Muscle of arm (tissue), 12 donors: ENCODE results near the gene YPEL4. TPM values are rescaled to one million over a fixed set of nuclear protein-coding genes. Genes with fewer than 3 reads are reported as not detected.
A peak's percentile ranks its signal among the peaks of the same experiment; 100 is the strongest.

Experiments used
- DNase-seq: peaks from one replicate; pipeline ENCODE4 v3.0.0-alpha.2; 2013
- polyA plus RNA-seq, 12 donors: library from polyadenylated mRNA; unstranded; fragments of 120-200 nt; gene quantifications; one replicate each; pipeline ENCODE4 v1.2.1, GENCODE V29; 2013; ENCODE audit not compliant: insufficient read length in 12 of 12

Gene YPEL4
- polyA plus RNA-seq, 12 donors = 0.85 to 3.8 (median 1.7) TPM; not detected in 1

- no peak for DNase-seq
Observed at GRCh38 chr11:57633394-57634070, 16.2 kb downstream of the YPEL4 start.

- no peak for DNase-seq
Observed at GRCh38 chr11:57632116-57632515, 17.6 kb downstream of the YPEL4 start.

GRCh38 chr11:57630171-57630570 is 19.5 kb downstream of the YPEL4 start:
- no peak for DNase-seq

- no peak for DNase-seq
Observed at GRCh38 chr11:57626895-57627294, 22.8 kb downstream of the YPEL4 start.

GRCh38 chr11:57624864-57625263 is 24.8 kb downstream of the YPEL4 start:
- DNase-seq = no peak

GRCh38 chr11:57622263-57622662 is 27.4 kb downstream of the YPEL4 start:
- DNase-seq = no peak

GRCh38 chr11:57620467-57620866 is 29.2 kb downstream of the YPEL4 start:
- DNase-seq = no peak

- no peak for DNase-seq
Observed at GRCh38 chr11:57619331-57619730, 30.4 kb downstream of the YPEL4 start.

GRCh38 chr11:57618438-57618837 is 31.3 kb downstream of the YPEL4 start:
- no peak for DNase-seq

GRCh38 chr11:57616595-57616994 is 33.1 kb downstream of the YPEL4 start:
- DNase-seq = no peak

- DNase-seq = no peak
Observed at GRCh38 chr11:57615308-57615707, 34.4 kb downstream of the YPEL4 start.

GRCh38 chr11:57614234-57614772 is 35.4 kb downstream of the YPEL4 start:
- DNase-seq = no peak

GRCh38 chr11:57610170-57610569 is 39.5 kb downstream of the YPEL4 start:
- no peak for DNase-seq

- DNase-seq = no peak
Observed at GRCh38 chr11:57605028-57605420, 44.7 kb downstream of the YPEL4 start.

- no peak for DNase-seq
Observed at GRCh38 chr11:57604296-57605027, 45.2 kb downstream of the YPEL4 start.

- DNase-seq = no peak
Observed at GRCh38 chr11:57601297-57601696, 48.4 kb downstream of the YPEL4 start.

GRCh38 chr11:57599381-57599780 is 50.3 kb downstream of the YPEL4 start:
- no peak for DNase-seq

GRCh38 chr11:57598831-57599155 is 50.9 kb downstream of the YPEL4 start:
- no peak for DNase-seq

- DNase-seq = peak; percentile 88
Observed at GRCh38 chr11:57597916-57598830, 51.5 kb downstream of the YPEL4 start.

GRCh38 chr11:57597461-57597915 is 52.2 kb downstream of the YPEL4 start, which contains the start of gene SERPING1:
Gene SERPING1 (plus strand): TSS chr11:57597685. CDS start chr11:57598271, 586 bp downstream.
- peak; percentile 66 for DNase-seq

- no peak for DNase-seq
Observed at GRCh38 chr11:57596266-57596885, 53.3 kb downstream of the YPEL4 start.
